Thymus (tissue), 11 donors: Measurements from ENCODE around the gene SORBS2. TPM values are rescaled to one million over a fixed set of nuclear protein-coding genes. Genes with fewer than 3 reads are reported as not detected.

Source experiments
- DNase-seq, 9 donors: peaks; one replicate each; pipeline ENCODE4 v3.0.0-alpha.2; 2013; ENCODE audit warnings: low spot score in 9 of 9, low read depth in 6 of 9, missing footprints in 1 of 9
- H3K27ac ChIP-seq, 2 donors: one replicate each; pipeline ENCODE4 v1.5.1; 2013; ENCODE audit warnings: control low read depth in 1 of 2, low read depth in 1 of 2, low read length in 1 of 2, mild to moderate bottlenecking in 1 of 2, moderate library complexity in 1 of 2
- H3K27me3 ChIP-seq, 2 donors: one replicate each; pipeline ENCODE4 v1.5.1; 2013; ENCODE audit warnings: low read length in 1 of 2; ENCODE audit not compliant: control insufficient read depth in 2 of 2, insufficient read depth in 1 of 2
- H3K36me3 ChIP-seq, 2 donors: one replicate each; pipeline ENCODE4 v1.5.1; 2013; ENCODE audit warnings: low read length in 1 of 2, mild to moderate bottlenecking in 1 of 2, moderate library complexity in 1 of 2; ENCODE audit not compliant: control insufficient read depth in 2 of 2, insufficient read depth in 2 of 2
- H3K4me1 ChIP-seq, 2 donors: one replicate each; pipeline ENCODE4 v1.5.1; 2013; ENCODE audit warnings: low read length in 2 of 2; ENCODE audit not compliant: control insufficient read depth in 2 of 2, insufficient read depth in 2 of 2
- H3K4me3 ChIP-seq, 2 donors: one replicate each; pipeline ENCODE4 v1.5.1; 2013; ENCODE audit warnings: low read length in 2 of 2, control low read depth in 1 of 2, mild to moderate bottlenecking in 1 of 2
- H3K9me3 ChIP-seq, 2 donors: one replicate each; pipeline ENCODE4 v1.5.1; 2013; ENCODE audit warnings: low read length in 1 of 2, mild to moderate bottlenecking in 1 of 2; ENCODE audit not compliant: control insufficient read depth in 2 of 2, insufficient read depth in 1 of 2
- WGBS: extraction: QIAGEN DNeasy Blood & Tissue Kit; methylation state at CpG from one replicate; pipeline ENCODE4 v1.1.7; 2013; 5-methylcytosine and 5-hydroxymethylcytosine counted together
- polyA plus RNA-seq: library from polyadenylated mRNA; stranded (reverse); fragments of 200-250 nt; gene quantifications from one replicate; pipeline ENCODE4 v1.2.3, GENCODE V29; 2013
- total RNA-seq: library from RNA; stranded (reverse); fragments of 120-200 nt; gene quantifications from one replicate; pipeline ENCODE4 v1.2.4, GENCODE V29; 2013
- donor health status: healthy.

Gene SORBS2
- total and polyA plus RNA-seq, 2 donors, result 13.8 to 78.6 TPM

GRCh38 chr4:185689407-185689806, 122.6 kb downstream of the SORBS2 start:
- Histone ChIP-seq H3K36me3 (no peaks in the 10 kb centered on the region), H3K9me3 (no peaks in the 10 kb centered on the region), H3K27ac (no peak overlapping the region), H3K4me3 (no peak overlapping the region), H3K4me1 (no peaks in the 10 kb centered on the region), H3K27me3 (no peaks in the 10 kb centered on the region)
- no peak for DNase-seq
- 97% methylated on average over 9 of the region's 9 CpGs for WGBS

- Histone ChIP-seq H3K4me1 (no peaks in the 10 kb centered on the region), H3K9me3 (no peaks in the 10 kb centered on the region), H3K27me3 (no peaks in the 10 kb centered on the region), H3K27ac (no peak overlapping the region), H3K36me3 (no peaks in the 10 kb centered on the region), H3K4me3 (no peak overlapping the region)
- 96% methylated on average over 1 of the region's 1 CpG for WGBS
- DNase-seq, result no peak
Measured at GRCh38 chr4:185685804-185686203, 126.2 kb downstream of the SORBS2 start.

- 97% methylated on average over 2 of the region's 2 CpGs for WGBS
- Histone ChIP-seq H3K27me3 (no peaks in the 10 kb centered on the region), H3K27ac (no peak overlapping the region), H3K4me1 (no peaks in the 10 kb centered on the region), H3K36me3 (no peaks in the 10 kb centered on the region), H3K4me3 (no peak overlapping the region), H3K9me3 (no peaks in the 10 kb centered on the region)
- DNase-seq, result no peak
Measured at GRCh38 chr4:185683896-185684295, 128.1 kb downstream of the SORBS2 start.

GRCh38 chr4:185683222-185683621, 128.8 kb downstream of the SORBS2 start:
- 91% methylated on average over 10 of the region's 10 CpGs for WGBS
- no peaks in the 10 kb centered on the region for H3K4me1 ChIP-seq

GRCh38 chr4:185682236-185682635, 129.8 kb downstream of the SORBS2 start:
- H3K9me3 ChIP-seq, result no peaks in the 10 kb centered on the region
- H3K4me3 ChIP-seq, result no peak overlapping the region
- H3K27ac ChIP-seq, result no peak overlapping the region
- WGBS, result 97% methylated on average over 5 of the region's 5 CpGs
- no peaks in the 10 kb centered on the region for H3K36me3 ChIP-seq
- no peaks in the 10 kb centered on the region for H3K27me3 ChIP-seq
- no peaks in the 10 kb centered on the region for H3K4me1 ChIP-seq
- no peak for DNase-seq

More at GRCh38 chr4:185683222-185683621, 128.8 kb downstream of the SORBS2 start:
- no peaks in the 10 kb centered on the region for H3K36me3 ChIP-seq
- no peaks in the 10 kb centered on the region for H3K9me3 ChIP-seq
- no peak overlapping the region for H3K4me3 ChIP-seq
- no peak overlapping the region for H3K27ac ChIP-seq
- no peak for DNase-seq
- H3K27me3 ChIP-seq, result no peaks in the 10 kb centered on the region

GRCh38 chr4:185681604-185682003, 130.4 kb downstream of the SORBS2 start:
- Histone ChIP-seq H3K4me1 (no peaks in the 10 kb centered on the region), H3K27me3 (no peaks in the 10 kb centered on the region), H3K27ac (no peak overlapping the region), H3K36me3 (no peaks in the 10 kb centered on the region), H3K9me3 (no peaks in the 10 kb centered on the region), H3K4me3 (no peak overlapping the region)
- no peak for DNase-seq
- 85% methylated on average over 6 of the region's 6 CpGs for WGBS

GRCh38 chr4:185680617-185681016, 131.4 kb downstream of the SORBS2 start:
- H3K27me3 ChIP-seq, result no peaks in the 10 kb centered on the region
- no peaks in the 10 kb centered on the region for H3K9me3 ChIP-seq
- no peaks in the 10 kb centered on the region for H3K4me1 ChIP-seq
- WGBS, result 91% methylated on average over 7 of the region's 7 CpGs
- H3K36me3 ChIP-seq, result no peaks in the 10 kb centered on the region
- no peak overlapping the region for H3K27ac ChIP-seq
- no peak overlapping the region for H3K4me3 ChIP-seq
- DNase-seq, result no peak

- Histone ChIP-seq H3K9me3 (no peaks in the 10 kb centered on the region), H3K36me3 (no peaks in the 10 kb centered on the region), H3K4me3 (no peak overlapping the region), H3K27ac (no peak overlapping the region), H3K27me3 (no peaks in the 10 kb centered on the region), H3K4me1 (no peaks in the 10 kb centered on the region)
- 91% methylated on average over 3 of the region's 3 CpGs for WGBS
- no peak for DNase-seq
Measured at GRCh38 chr4:185679523-185679922, 132.5 kb downstream of the SORBS2 start.

GRCh38 chr4:185677637-185678314, 134.2 kb downstream of the SORBS2 start:
- 92% methylated on average over 1 of the region's 1 CpG for WGBS
- no peaks in the 10 kb centered on the region for H3K27me3 ChIP-seq
- no peaks in the 10 kb centered on the region for H3K4me1 ChIP-seq
- no peaks in the 10 kb centered on the region for H3K9me3 ChIP-seq
- H3K4me3 ChIP-seq, result no peak overlapping the region
- no peak overlapping the region for H3K27ac ChIP-seq
- DNase-seq, result no peak
- H3K36me3 ChIP-seq, result no peaks in the 10 kb centered on the region
